HG02678 (cell line): ENCODE measurements around the gene ALG14.
"Not testable (repeated sequence)": the region's sequence is repeated elsewhere in the genome, so short reads cannot be mapped to it uniquely, and the experiment has no call there.

Experiments
- ATAC-seq: cut with Tn5 transposase; IDR thresholded peaks from one replicate; pipeline ENCODE4 v1.9.1; 2021; ENCODE audit warnings: mild to moderate bottlenecking, moderate library complexity; ENCODE audit not compliant: unreplicated experiment

ALG14 gene

DNA sequence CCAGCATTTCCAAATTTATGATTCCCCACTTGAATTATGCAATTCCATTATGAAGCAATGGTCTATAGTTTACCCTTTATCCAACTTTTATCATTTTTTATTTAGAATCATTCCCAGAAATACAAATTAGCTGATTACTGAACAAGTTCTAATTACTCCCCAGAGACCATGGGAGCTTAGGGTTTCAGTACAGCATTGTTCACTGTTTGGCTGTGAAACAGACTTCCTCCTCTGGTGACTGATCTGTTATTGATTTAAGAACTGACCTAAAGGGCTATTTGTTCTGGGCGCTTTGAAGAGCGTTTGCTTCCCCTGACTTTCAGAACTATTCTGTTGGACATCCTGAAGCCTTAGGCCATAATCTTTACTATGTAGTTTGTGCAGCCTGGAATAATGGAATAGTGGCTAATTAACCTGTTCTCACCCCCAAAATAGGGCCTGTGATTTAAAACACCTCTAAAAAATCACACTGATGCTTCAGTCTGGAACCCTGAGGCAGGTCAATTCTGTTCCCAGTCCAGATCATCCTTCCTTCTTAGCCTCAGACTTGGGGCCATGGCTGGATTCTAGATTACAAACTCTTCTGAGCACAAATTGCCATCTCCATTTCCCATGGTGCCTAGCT lies 58.7 kb downstream of the ALG14 start:
- ATAC-seq = no peak

DNA sequence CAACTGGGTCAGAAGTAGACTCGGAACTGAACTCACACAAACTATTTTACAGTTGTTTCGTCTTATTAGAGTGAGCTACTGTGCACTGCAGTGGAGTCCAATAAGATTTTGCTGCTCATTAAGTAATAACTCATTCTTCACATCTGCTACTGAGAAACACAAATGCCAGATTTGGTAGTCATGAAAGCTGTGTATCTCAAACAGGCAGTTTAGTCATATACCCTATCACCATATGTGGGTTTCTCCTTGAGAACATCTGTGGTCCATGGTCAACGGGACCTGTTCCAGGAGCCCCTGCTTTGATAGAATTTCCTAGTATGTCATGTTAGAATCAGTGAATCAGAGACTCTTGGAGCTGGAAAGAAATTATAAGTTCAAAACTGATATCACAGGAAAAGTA lies 60.4 kb downstream of the ALG14 start:
- no peak for ATAC-seq

GRCh38 chr1:95010158-95010557 lies 62.6 kb downstream of the ALG14 start:
- ATAC-seq = no peak

GRCh38 chr1:95007687-95008086 lies 65.1 kb downstream of the ALG14 start:
- no peak for ATAC-seq

DNA sequence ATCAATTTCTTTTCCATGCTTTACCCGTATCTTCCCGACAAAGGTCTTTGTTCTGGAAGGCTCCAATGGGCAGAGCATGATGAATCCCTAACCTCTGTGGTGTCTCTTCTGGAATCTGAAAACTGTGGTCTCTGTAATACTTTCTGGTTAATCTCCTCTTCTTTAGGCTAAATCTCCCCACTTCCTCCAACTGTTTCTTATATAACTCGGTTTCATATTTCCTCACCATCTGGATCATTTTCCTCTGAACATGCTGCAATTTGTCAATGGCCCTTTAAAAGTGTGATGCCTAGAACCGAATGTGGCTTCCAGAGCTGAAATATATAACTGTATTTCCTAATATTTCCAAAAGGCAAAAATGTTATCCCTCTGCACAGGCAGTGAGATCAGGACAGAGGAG lies 66.1 kb downstream of the ALG14 start:
- no peak for ATAC-seq

DNA sequence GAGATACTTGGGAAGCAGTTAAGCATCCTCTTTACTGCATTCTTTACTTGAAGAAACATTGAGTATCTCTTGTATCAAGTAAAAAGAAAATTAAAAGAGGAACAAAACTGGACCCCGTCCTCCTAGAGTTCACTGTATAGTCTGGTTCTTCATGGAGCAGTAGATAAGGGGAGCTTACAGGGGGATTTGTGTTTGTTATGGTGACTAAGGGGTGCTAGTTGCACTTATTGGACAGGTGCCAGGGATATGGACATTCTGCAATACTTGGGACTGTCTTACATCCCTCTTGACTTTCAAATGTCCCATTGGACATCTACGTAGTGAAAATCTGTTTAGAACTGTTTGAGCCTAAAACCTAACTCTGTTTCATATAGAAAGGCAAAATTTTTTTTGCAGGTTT lies 67.2 kb downstream of the ALG14 start:
- no peak for ATAC-seq

DNA sequence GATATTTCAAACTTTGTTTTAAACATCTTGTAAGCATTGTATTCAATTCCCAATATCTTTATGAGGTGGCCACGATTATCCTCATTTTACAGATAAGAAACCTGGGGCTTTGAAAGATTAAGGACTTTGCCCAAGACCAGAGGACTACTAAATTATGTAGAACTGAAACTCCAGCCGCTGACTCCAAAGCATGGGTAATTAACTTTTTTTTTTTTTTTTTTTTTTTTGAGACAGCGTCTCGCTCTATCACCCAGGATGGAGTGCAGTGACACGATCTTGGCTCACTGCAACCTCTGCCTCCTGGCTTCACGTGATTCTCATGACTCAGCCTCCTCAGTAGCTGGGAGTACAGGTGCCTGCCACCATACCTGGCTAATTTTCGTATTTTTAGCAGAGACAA lies 68.7 kb downstream of the ALG14 start:
- no peak for ATAC-seq

DNA sequence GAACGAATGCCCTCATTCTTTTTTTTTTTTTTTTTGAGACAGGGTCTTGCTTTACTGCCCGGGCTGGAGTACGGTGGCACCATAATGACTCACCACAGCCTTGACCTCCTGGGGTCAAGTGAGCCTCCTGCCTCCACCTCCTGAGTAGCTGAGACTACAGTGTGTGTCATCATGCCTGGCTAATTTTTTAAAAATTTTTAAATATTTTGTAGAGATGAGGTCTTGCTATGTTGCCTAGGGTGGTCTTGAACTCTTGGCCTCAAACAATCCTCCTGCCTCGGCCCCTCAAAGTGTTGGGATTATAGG lies 69.4 kb downstream of the ALG14 start:
- ATAC-seq = no peak

DNA sequence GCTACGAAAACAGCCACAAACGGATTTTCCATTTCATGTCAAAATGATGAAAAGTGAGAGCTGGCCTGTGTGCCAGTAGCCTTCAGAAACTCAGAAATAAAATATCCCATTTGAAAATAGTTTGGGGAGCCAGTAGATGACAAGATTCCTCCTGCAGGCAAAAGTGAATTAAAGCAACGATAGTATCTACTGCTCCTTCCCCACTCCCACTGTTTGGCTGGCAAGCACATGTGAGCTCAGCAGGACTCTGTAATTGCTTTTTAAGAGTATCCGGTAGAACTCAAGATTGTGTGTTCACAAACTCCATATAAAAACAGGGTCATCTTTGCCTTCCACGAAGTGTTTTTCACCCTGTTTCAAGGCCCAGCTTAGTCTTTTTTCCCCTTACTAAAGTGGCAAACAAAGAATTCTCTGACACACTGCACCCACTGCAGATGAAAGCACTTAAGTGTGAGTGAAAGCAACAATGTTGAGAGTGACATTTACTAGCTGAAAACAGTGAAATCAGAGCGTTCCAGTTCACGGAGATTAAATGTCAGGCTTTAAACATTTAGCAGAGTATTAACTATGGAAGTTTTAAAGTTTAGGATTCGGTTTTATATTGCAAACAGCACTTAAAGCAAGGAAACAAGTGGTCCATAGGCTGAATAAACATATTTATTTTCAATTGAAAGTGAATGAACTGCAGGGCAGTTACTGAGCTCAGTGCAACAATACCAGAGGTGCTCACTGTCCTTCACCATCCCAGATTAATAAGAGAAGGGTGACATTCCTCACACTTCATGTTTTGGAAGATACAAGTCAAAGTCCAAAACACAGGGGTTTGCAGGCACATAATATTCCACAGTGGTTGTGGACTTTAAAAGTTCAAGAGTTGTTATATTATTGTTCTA lies 70.0 kb downstream of the ALG14 start:
- ATAC-seq = no peak

- ATAC-seq = no peak
These were observed 70.6 kb downstream of the ALG14 start for GRCh38 chr1:95002164-95002539.

DNA sequence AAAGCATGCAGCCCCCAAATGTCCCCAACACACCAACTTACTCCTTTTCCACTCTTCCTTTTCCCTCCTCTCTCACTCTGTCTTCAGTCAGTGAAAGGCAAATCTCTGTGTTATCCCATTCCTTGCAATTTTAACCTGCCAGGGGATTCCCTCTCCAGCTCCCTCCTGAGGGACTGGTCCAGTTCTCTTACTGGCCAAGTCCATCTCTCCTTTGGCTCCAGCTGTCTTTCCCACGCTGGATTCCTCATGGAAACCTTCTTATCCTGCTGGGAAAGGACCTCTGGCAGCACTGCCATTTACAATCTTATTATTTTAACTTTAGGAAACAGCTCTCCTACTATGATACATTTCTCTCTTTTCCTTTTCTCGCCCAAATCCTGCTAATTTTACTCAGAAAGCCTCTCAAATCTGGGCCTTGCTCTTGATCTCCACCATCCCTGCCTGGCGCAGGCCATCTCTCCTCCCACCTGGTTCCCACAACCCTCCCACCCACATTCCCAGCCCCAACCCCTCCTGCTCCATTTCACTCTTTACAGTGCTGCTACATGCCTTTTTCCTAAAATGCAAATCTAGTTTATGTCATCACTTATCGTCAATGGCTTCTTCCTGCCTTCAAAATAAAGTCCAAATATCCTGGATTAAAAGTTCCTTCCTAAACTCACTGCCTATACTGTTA lies 73.2 kb downstream of the ALG14 start:
- no peak for ATAC-seq

DNA sequence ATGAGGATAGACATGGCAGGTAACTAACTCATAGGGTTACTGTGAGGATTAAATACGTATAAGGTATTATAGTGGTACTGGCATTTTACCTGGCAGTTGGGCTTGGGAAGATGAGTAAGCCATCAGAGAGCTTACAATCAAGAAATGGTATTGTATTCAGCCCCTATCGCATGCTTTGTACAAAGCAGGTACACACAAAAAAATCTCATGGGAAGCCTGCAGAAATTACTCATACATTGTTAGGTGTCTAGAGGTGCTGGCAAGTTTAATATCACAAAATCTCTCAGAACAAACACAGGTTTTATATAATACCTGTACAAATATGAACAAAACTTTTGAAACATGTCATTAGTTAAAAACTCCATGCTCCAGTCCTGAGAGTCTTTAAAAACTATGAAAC lies 74.0 kb downstream of the ALG14 start:
- ATAC-seq = no peak

DNA sequence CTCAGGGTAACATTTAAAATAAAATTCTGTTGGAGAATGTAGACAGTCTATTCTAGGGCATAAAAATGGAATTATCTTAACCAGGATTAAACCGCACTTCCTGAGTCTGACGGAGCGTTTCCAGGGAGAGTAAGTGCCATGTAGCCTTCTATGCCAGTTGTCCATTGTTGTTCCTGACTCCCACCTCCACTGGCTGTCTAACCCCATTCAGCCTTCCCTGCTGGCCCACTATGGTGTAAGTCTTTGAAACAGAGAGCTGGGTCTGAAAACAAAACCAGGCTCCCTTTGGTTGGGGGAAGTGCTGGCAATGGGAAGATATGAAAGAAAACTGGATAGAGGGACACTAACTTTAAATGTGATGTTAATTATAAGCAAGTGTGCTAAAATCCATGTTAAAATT lies 74.6 kb downstream of the ALG14 start:
- ATAC-seq = no peak

GRCh38 chr1:94995536-94995935 lies 77.2 kb downstream of the ALG14 start:
- ATAC-seq = not testable (repeated sequence)

DNA sequence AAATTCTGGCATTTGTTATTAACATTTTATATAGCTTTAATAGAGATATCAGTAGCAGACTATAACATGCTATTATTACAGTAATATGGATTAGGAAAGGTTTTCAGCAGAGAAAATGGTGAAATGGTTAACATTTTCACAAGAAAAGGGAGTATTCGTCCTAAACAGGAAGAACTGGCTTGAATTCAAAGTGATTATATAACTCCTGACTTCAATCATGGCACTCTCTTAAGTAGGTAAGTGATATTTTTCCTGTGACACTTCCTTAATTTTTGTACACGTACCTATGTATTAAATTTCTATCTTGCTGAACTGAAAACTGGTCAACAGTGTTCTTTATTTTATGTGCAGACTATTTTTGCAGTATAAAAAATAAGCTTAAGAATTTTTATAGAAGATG lies 77.9 kb downstream of the ALG14 start:
- ATAC-seq = no peak

GRCh38 chr1:94993931-94994645 lies 78.7 kb downstream of the ALG14 start:
- no peak for ATAC-seq

DNA sequence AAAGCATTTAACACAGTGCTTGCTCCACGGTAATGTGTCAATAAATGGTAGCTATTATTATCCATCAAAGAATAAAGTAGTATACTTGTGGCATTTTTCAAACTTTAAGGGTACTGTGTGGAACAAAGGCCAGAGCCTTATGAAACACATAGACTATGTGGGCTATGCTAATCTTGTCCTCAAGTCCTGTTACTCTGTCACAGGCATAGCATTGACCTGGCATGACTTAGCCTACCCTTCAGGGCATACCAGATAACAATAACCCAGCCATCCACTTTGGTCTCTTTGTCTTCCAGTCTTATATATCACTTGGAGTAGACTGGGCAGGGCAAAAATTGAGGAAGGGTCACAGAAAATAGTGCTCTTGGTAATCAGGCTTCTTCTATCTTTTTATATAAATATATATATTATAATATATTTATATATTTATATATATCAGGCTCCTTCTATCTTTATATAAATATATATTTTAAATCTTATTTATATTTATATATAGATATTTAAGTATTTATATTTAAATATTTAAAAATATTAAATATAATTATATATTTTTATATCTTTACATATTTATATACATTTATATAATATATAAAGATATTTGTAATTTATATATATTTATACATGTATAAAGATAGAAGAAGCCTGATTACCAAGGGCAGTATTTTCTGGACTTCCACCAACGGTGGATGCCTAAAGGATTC lies 79.7 kb downstream of the ALG14 start:
- ATAC-seq = no peak

- ATAC-seq = no peak
These were observed 80.6 kb downstream of the ALG14 start for GRCh38 chr1:94992161-94992560.

DNA sequence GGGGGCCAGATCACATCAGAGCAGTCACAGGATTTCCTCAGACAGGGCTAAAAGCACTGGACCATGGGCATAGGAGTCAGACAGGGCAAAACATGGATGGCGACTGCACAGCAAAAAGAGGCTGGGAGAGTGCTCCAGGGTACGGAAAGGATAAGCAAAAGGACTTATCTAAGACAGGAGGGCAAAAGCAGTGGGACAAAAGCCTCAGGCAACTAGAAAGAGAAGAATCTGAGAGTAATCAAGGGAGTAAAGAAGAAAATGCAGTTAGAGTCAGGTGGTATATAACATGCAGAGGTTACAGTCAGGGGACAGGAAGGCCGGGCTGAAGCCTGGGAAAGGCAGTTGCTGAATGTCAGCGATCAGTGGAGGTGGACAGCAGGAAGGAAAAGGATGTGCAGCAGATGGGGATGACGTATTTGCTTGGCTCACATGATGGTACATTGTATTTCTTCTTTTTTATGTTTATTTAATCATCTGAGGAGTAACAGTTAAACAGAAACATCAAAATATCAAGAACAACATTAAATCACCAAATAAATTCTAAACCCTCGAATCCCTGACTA lies 82.8 kb downstream of the ALG14 start:
- ATAC-seq = no peak

GRCh38 chr1:94989398-94989797 lies 83.4 kb downstream of the ALG14 start:
- no peak for ATAC-seq

GRCh38 chr1:94988356-94988755 lies 84.4 kb downstream of the ALG14 start:
- no peak for ATAC-seq
